ENCODE data around the gene NMT1. TPM values are rescaled to one million over a fixed set of nuclear protein-coding genes. Genes with fewer than 3 reads are reported as not detected.

The NMT1 gene
- total and polyA plus RNA-seq, 2 of the 13 experiments (the other 11 are each of a cell fraction or from before 2014, with no cell fraction given), result 75.7 to 142 TPM

DNA sequence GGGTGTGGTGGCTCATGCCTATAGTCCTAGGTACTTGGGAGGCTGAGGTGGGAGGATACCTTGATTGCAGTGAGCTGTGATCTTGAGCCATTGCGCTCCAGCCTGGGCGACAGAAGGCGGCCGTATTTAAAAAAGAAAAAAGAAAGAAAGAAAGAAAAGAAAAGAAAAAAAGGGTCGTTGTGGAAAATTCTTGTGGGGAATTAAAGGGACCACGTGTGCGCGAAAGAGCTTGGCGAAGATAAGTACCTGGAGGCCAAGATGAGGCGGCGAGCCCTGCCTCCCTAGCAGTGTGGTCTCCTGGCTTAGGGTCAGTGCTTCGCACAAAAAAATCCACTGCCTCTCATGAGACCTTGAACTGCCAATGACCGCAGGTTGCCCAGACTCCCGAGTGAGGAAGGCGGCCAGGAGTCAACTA lies 728 bp upstream of the NMT1 start (continued):
- TF ChIP-seq HNF1A (IDR thresholded peaks at IDR 0.05; ENCODE audit: low read depth) (no peak), HNF1A (CRISPR knock-in tag; IDR thresholded peaks at IDR 0.05; ENCODE audit: borderline replicate concordance) (no peak), REXO4 (CRISPR knock-in tag; IDR thresholded peaks at IDR 0.05; ENCODE audit: borderline replicate concordance) (no peak), ARNTL (CRISPR knock-in tag; IDR thresholded peaks at IDR 0.05) (no peak; the same call in 1 of the 2 replicates), GPN1 (CRISPR knock-in tag; IDR thresholded peaks at IDR 0.05; ENCODE audit: borderline replicate concordance) (no peak), THAP7 (CRISPR knock-in tag; IDR thresholded peaks at IDR 0.05) (no peak), ZNF549 (CRISPR knock-in tag; IDR thresholded peaks at IDR 0.05) (no peak), ZNF83 (CRISPR knock-in tag; IDR thresholded peaks at IDR 0.05; ENCODE audit: borderline replicate concordance) (no peak), AHDC1 (CRISPR knock-in tag; IDR thresholded peaks at IDR 0.05; ENCODE audit: borderline replicate concordance) (no peak), NAIF1 (CRISPR knock-in tag; IDR thresholded peaks at IDR 0.05; ENCODE audit: borderline replicate concordance) (no peak), PHF5A (CRISPR knock-in tag; IDR thresholded peaks at IDR 0.05; ENCODE audit: low read depth, unreplicated experiment) (no peak), BRD4 (CRISPR knock-in tag; IDR thresholded peaks at IDR 0.05) (peak; percentile 79; the same call in 1 of the 2 replicates), ZFP37 (CRISPR knock-in tag; IDR thresholded peaks at IDR 0.05; ENCODE audit: borderline replicate concordance) (0 out of 2 replicates have a peak, but pooled peaks have one; percentile 83), SYNCRIP (IDR thresholded peaks at IDR 0.05; ENCODE audit: insufficient read depth, low read depth, low read length) (no peak), KDM3A (CRISPR knock-in tag; IDR thresholded peaks at IDR 0.05; ENCODE audit: low read depth) (0 out of 2 replicates have a peak, but pooled peaks have one; percentile 8), NFE2L1 (CRISPR knock-in tag; IDR thresholded peaks at IDR 0.05; ENCODE audit: borderline replicate concordance) (no peak), ZKSCAN1 (IDR thresholded peaks at IDR 0.05; ENCODE audit: low read length) (no peak), ZNF629 (CRISPR knock-in tag; conservative IDR thresholded peaks at IDR 0.05) (no peak)

Measured in HepG2 (cell line).